AG09309 (cell line): ENCODE measurements around the gene ABHD2.

Source experiments
- DNase-seq: peaks from one replicate; pipeline ENCODE4 v3.0.0-alpha.2; 2010; ENCODE audit warnings: low read depth
- H3K4me3 ChIP-seq: 2 replicates; pipeline ENCODE4 v1.5.1; 2011; ENCODE audit warnings: mild to moderate bottlenecking, low read depth, low read length, moderate library complexity; ENCODE audit not compliant: control insufficient read depth
- TF ChIP-seq, protein P1 (sequence below): IDR thresholded peaks from 2 replicates; pipeline ENCODE4 v1.5.1; 2011; ENCODE audit warnings: mild to moderate bottlenecking, low read depth, low read length, inconsistent platforms; ENCODE audit not compliant: insufficient read depth, control insufficient read depth; ENCODE audit errors: missing control alignments

Gene ABHD2

GRCh38 chr15:89215627-89216026 lies 127.4 kb downstream of the ABHD2 start:
- DNase-seq: no peak
- H3K4me3 ChIP-seq: no peak overlapping the region
- TF ChIP-seq, protein P1, sequence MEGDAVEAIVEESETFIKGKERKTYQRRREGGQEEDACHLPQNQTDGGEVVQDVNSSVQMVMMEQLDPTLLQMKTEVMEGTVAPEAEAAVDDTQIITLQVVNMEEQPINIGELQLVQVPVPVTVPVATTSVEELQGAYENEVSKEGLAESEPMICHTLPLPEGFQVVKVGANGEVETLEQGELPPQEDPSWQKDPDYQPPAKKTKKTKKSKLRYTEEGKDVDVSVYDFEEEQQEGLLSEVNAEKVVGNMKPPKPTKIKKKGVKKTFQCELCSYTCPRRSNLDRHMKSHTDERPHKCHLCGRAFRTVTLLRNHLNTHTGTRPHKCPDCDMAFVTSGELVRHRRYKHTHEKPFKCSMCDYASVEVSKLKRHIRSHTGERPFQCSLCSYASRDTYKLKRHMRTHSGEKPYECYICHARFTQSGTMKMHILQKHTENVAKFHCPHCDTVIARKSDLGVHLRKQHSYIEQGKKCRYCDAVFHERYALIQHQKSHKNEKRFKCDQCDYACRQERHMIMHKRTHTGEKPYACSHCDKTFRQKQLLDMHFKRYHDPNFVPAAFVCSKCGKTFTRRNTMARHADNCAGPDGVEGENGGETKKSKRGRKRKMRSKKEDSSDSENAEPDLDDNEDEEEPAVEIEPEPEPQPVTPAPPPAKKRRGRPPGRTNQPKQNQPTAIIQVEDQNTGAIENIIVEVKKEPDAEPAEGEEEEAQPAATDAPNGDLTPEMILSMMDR: no peak

DNA sequence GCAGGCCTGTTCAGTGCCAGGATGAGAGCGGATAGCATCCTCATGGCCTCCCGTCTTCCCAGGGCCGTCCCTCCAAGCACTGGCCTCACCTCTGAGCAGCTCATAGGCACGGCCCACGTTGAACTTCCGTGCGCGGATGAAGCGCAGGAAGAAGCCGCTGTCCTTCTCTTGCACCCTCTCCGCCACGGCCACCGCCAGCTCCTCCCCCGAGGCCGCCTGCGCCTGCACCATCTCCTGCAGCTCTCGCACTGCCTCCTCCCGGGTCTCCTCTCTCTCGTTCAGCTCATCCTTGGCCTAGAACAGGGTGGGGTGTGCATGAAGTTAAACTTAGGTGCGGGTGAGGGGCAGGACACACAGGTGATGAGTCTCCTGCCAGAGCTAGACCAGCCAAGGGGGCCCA lies 128.8 kb downstream of the ABHD2 start:
- TF ChIP-seq, protein P1: no peak
- DNase-seq: no peak
- no peak overlapping the region for H3K4me3 ChIP-seq

DNA sequence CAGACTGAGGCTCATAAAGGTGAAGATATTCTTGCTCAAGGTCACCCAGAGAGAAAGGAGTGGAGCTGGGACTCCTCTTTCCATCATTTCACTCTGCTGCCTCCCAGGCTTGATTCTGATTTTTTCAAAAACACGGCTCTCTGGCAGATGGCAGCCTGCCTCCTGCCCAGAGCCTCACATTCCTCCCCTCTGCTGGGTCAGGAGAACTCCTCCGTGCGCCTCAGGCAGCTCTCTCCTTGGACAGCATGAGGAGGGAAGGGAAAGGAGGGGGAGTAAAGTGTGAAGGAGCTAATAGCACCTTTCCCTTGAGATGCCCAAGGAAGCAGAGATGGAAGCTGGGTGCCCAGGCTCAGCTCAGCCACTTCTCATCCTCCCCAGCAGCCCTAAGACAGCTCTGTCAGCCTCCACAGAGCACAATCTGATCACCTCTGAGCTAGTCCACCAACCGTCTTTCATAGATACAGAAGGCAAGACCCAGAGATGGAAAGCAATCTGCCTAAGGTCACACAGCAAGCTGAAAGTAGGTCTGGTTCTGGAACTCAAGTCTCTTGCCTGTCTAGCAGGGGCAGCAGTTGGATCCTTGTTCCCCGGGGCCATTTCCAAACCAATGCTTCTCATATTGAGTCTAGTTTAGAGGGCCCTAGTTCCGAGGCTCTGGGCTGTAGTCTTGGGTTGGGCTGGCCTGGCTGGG lies 129.6 kb downstream of the ABHD2 start:
- DNase-seq: no peak
- TF ChIP-seq, protein P1: no peak
- H3K4me3 ChIP-seq: no peak overlapping the region

DNA sequence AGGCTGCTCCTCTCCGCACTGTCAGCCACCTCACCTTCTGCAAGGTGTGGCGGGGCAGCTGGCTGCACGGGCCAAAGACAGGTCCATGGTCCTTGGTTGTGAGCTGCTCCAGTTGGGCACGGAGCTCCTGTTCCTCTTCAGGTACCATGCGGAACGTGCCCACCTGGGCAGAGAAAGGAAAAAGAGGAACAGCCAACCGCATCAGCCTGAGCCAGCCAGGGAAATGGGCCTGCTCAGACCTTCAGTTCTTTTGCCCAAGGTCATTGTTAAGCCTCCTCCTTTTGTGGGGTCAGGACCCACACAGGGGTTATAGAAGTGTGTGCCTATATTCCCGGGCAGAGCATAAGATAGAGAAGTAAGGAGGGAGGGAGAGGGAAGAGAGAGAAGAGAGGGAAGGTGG lies 130.3 kb downstream of the ABHD2 start:
- TF ChIP-seq, protein P1: no peak
- no peak overlapping the region for H3K4me3 ChIP-seq
- DNase-seq: no peak

DNA sequence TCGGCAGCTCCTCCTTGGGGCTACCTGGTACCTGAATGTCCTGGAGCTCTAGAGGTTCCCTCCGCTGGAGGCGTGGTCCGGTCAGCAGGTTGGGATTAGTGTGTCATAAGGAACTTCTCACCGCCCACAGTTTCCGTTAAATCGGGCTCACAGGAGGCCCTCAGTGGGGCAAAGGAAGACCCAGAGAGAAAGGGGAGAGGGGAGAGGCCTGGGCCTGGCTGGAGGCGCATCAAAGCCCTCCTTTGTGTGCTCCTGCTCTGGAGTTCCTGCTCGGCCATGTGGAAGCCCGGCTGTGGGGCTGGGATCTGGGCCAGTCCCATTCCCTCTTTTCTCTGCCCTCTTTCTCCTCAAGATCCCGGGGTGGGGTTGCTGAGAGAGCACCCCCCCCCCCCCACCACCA lies 133.3 kb downstream of the ABHD2 start, which contains the start of gene RLBP1:
Gene RLBP1, minus strand, starts transcription at position 37 of the 400 bp plus-strand sequence. CDS start 2,604 bp downstream, outside the sequence.
- DNase-seq: no peak
- H3K4me3 ChIP-seq: no peak within 1 kb of the TSS
- TF ChIP-seq, protein P1: no peak

- H3K4me3 ChIP-seq: no peak overlapping the region
- TF ChIP-seq, protein P1: no peak
- no peak for DNase-seq
Observed at GRCh38 chr15:89225588-89225987, 137.3 kb downstream of the ABHD2 start.
